ENCODE data around the gene SMIM24. TPM values are rescaled to one million over a fixed set of nuclear protein-coding genes. Genes with fewer than 3 reads are reported as not detected.

Gene SMIM24
- total RNA-seq, 1 donor from 2014 or later, result not detected

- Histone ChIP-seq H3K9me3 (no peaks in the 10 kb centered on the region), H3K27me3 (no peaks in the 10 kb centered on the region), H3K4me3 (no peak overlapping the region), H3K36me3 (peaks cover 0 to 23% of the 10 kb centered on the region in 2 donors), H3K4me1 (peaks cover 33% of the 10 kb centered on the region), H3K27ac (peak overlapping the region; percentile 66)
- TF ChIP-seq POLR2A (IDR thresholded peaks at IDR 0.05) (no peak), POLR2AphosphoS5 (IDR thresholded peaks at IDR 0.05; ENCODE audit: insufficient read depth in 1 of 2, low read depth in 1 of 2) (peak in 1 of 2 donors; percentile 12)
- no peak for DNase-seq (ENCODE audit: extremely low spot score in 2 of 2)
- intact Hi-C loops (cut with DNase I), result no loop called here
These were observed 39.0 kb downstream of the SMIM24 start for GRCh38 chr19:3441089-3441985.

GRCh38 chr19:3440082-3440481 is 40.2 kb downstream of the SMIM24 start:
- H3K27ac ChIP-seq, result no peak overlapping the region
- H3K4me1 ChIP-seq, result peaks cover 31% of the 10 kb centered on the region

GRCh38 chr19:3434630-3435553 is 45.4 kb downstream of the SMIM24 start:
- H3K27ac ChIP-seq, result peak overlapping the region; percentile 94
- intact Hi-C loops (cut with DNase I), result no loop called here
- H3K4me1 ChIP-seq, result peaks cover 48% of the 10 kb centered on the region
- TF ChIP-seq POLR2A (IDR thresholded peaks at IDR 0.05), result no peak
- TF ChIP-seq POLR2AphosphoS5 (IDR thresholded peaks at IDR 0.05; ENCODE audit: insufficient read depth in 1 of 2, low read depth in 1 of 2), result peak; percentile 95 to 97
- no peak for TF ChIP-seq CTCF (IDR thresholded peaks at IDR 0.05)
- H3K4me3 ChIP-seq, result peak overlapping the region; percentile 28 to 41
- no peaks in the 10 kb centered on the region for H3K9me3 ChIP-seq
- DNase-seq (ENCODE audit: extremely low spot score in 2 of 2), result no peak
- H3K27me3 ChIP-seq, result no peaks in the 10 kb centered on the region
- H3K36me3 ChIP-seq, result peaks cover 0 to 36% of the 10 kb centered on the region in 2 donors

More at GRCh38 chr19:3440082-3440481, 40.2 kb downstream of the SMIM24 start:
- no peak for TF ChIP-seq POLR2AphosphoS5 (IDR thresholded peaks at IDR 0.05; ENCODE audit: insufficient read depth in 1 of 2, low read depth in 1 of 2)
- TF ChIP-seq CTCF (IDR thresholded peaks at IDR 0.05), result peak in 1 of 3 experiments; percentile 29
- Histone ChIP-seq H3K9me3 (no peaks in the 10 kb centered on the region), H3K4me3 (no peak overlapping the region), H3K27me3 (no peaks in the 10 kb centered on the region), H3K36me3 (peaks cover 0 to 28% of the 10 kb centered on the region in 2 donors)
- no peak for DNase-seq (ENCODE audit: extremely low spot score in 2 of 2)
- intact Hi-C loops (cut with DNase I), result no loop called here

- no peaks in the 10 kb centered on the region for H3K9me3 ChIP-seq
- no peaks in the 10 kb centered on the region for H3K27me3 ChIP-seq
- intact Hi-C loops (cut with DNase I), result no loop called here
- DNase-seq (ENCODE audit: extremely low spot score in 2 of 2), result no peak
- peak overlapping the region in 1 of 2 donors; percentile 28 for H3K4me3 ChIP-seq
- TF ChIP-seq CTCF (IDR thresholded peaks at IDR 0.05), result no peak
- TF ChIP-seq POLR2A (IDR thresholded peaks at IDR 0.05), result no peak
- no peak for TF ChIP-seq POLR2AphosphoS5 (IDR thresholded peaks at IDR 0.05; ENCODE audit: insufficient read depth in 1 of 2, low read depth in 1 of 2)
- peak overlapping the region; percentile 94 for H3K27ac ChIP-seq
- peaks cover 0 to 36% of the 10 kb centered on the region in 2 donors for H3K36me3 ChIP-seq
- peaks cover 49% of the 10 kb centered on the region for H3K4me1 ChIP-seq
These were observed 46.4 kb downstream of the SMIM24 start for GRCh38 chr19:3433805-3434540.

GRCh38 chr19:3433313-3433712 is 47.0 kb downstream of the SMIM24 start:
- no peak for DNase-seq (ENCODE audit: extremely low spot score in 2 of 2)
- H3K27me3 ChIP-seq, result no peaks in the 10 kb centered on the region
- TF ChIP-seq CTCF (IDR thresholded peaks at IDR 0.05) (no peak), POLR2A (IDR thresholded peaks at IDR 0.05) (no peak), POLR2AphosphoS5 (IDR thresholded peaks at IDR 0.05; ENCODE audit: insufficient read depth in 1 of 2, low read depth in 1 of 2) (peak in 1 of 2 donors; percentile 47)
- intact Hi-C loops (cut with DNase I), result no loop called here
- H3K36me3 ChIP-seq, result peaks cover 0 to 36% of the 10 kb centered on the region in 2 donors
- peak overlapping the region; percentile 94 for H3K27ac ChIP-seq
- H3K4me3 ChIP-seq, result no peak overlapping the region
- peaks cover 54% of the 10 kb centered on the region for H3K4me1 ChIP-seq
- no peaks in the 10 kb centered on the region for H3K9me3 ChIP-seq

Data from vagina (tissue), 2 donors.